ENCODE data around the gene HIPK2. TPM values are rescaled to one million over a fixed set of nuclear protein-coding genes. Genes with fewer than 3 reads are reported as not detected.

Gene HIPK2
- total and polyA plus RNA-seq, 2 experiments from 2014 or later = 18.2 to 22.9 TPM

GRCh38 chr7:139804571-139804970 is 26.8 kb upstream of the HIPK2 start:
- Histone ChIP-seq H3K27ac (no peak overlapping the region), H3K79me2 (no peaks in the 10 kb centered on the region), H3K9me3 (ENCODE audit: low read depth) (no peaks in the 10 kb centered on the region), H3K36me3 (replicated peaks; ENCODE audit: insufficient read depth, low read depth) (no peaks in the 10 kb centered on the region), H2AFZ (no peak overlapping the region), H3K4me3 (no peak overlapping the region), H3K4me2 (no peak overlapping the region), H4K20me1 (ENCODE audit: insufficient read depth, poor library complexity, severe bottlenecking) (no peaks in the 10 kb centered on the region), H3K27me3 (no peaks in the 10 kb centered on the region), H3K9me2 (replicated peaks; ENCODE audit: insufficient read depth) (no peaks in the 10 kb centered on the region), H3K4me1 (ENCODE audit: insufficient read depth) (no peaks in the 10 kb centered on the region)
- no peak for DNase-seq (ENCODE audit: low spot score)
- no peak for TF ChIP-seq CTCF (IDR thresholded peaks at IDR 0.05; ENCODE audit: poor library complexity)
- no peak for TF ChIP-seq EZH2 (IDR thresholded peaks at IDR 0.05; ENCODE audit: borderline replicate concordance)
- TF ChIP-seq EZH2phosphoT487 (IDR thresholded peaks at IDR 0.05; ENCODE audit: low read depth, severe bottlenecking, unreplicated experiment) = no peak
- WGBS (ENCODE audit: low lambda C conversion rate, missing lambda C conversion rate) = 91% methylated on average over 1 of the region's 1 CpG

- H3K4me3 ChIP-seq = no peak overlapping the region
- H3K27me3 ChIP-seq = no peaks in the 10 kb centered on the region
- no peaks in the 10 kb centered on the region for H3K9me3 ChIP-seq (ENCODE audit: low read depth)
- no peak for DNase-seq (ENCODE audit: low spot score)
- peaks cover 3% of the 10 kb centered on the region for H4K20me1 ChIP-seq (ENCODE audit: insufficient read depth, poor library complexity, severe bottlenecking)
- H3K4me2 ChIP-seq = no peak overlapping the region
- 93% methylated on average over 2 of the region's 2 CpGs for WGBS (ENCODE audit: low lambda C conversion rate, missing lambda C conversion rate)
- H3K36me3 ChIP-seq (replicated peaks; ENCODE audit: insufficient read depth, low read depth) = no peaks in the 10 kb centered on the region
- H2AFZ ChIP-seq = no peak overlapping the region
- H3K79me2 ChIP-seq = no peaks in the 10 kb centered on the region
- no peak overlapping the region for H3K27ac ChIP-seq
- no peaks in the 10 kb centered on the region for H3K9me2 ChIP-seq (replicated peaks; ENCODE audit: insufficient read depth)
- TF ChIP-seq EZH2phosphoT487 (IDR thresholded peaks at IDR 0.05; ENCODE audit: low read depth, severe bottlenecking, unreplicated experiment) (no peak), CTCF (IDR thresholded peaks at IDR 0.05; ENCODE audit: poor library complexity) (no peak), EZH2 (IDR thresholded peaks at IDR 0.05; ENCODE audit: borderline replicate concordance) (no peak)
- no peaks in the 10 kb centered on the region for H3K4me1 ChIP-seq (ENCODE audit: insufficient read depth)
Observed at GRCh38 chr7:139799586-139799985, 21.8 kb upstream of the HIPK2 start.

- Histone ChIP-seq H3K27ac (no peak overlapping the region), H3K9me2 (replicated peaks; ENCODE audit: insufficient read depth) (no peaks in the 10 kb centered on the region), H3K27me3 (no peaks in the 10 kb centered on the region), H3K4me3 (no peak overlapping the region), H3K36me3 (replicated peaks; ENCODE audit: insufficient read depth, low read depth) (no peaks in the 10 kb centered on the region), H3K79me2 (no peaks in the 10 kb centered on the region), H4K20me1 (ENCODE audit: insufficient read depth, poor library complexity, severe bottlenecking) (peaks cover 3% of the 10 kb centered on the region), H2AFZ (no peak overlapping the region), H3K9me3 (ENCODE audit: low read depth) (no peaks in the 10 kb centered on the region), H3K4me2 (no peak overlapping the region), H3K4me1 (ENCODE audit: insufficient read depth) (no peaks in the 10 kb centered on the region)
- TF ChIP-seq CTCF (IDR thresholded peaks at IDR 0.05; ENCODE audit: poor library complexity) = no peak
- TF ChIP-seq EZH2phosphoT487 (IDR thresholded peaks at IDR 0.05; ENCODE audit: low read depth, severe bottlenecking, unreplicated experiment) = no peak
- no peak for TF ChIP-seq EZH2 (IDR thresholded peaks at IDR 0.05; ENCODE audit: borderline replicate concordance)
- WGBS (ENCODE audit: low lambda C conversion rate, missing lambda C conversion rate) = 96% methylated on average over 4 of the region's 4 CpGs
- DNase-seq (ENCODE audit: low spot score) = no peak
Observed at GRCh38 chr7:139798892-139799291, 21.1 kb upstream of the HIPK2 start.

GRCh38 chr7:139798221-139798620 is 20.4 kb upstream of the HIPK2 start:
- H3K4me3 ChIP-seq = no peak overlapping the region
- H3K27ac ChIP-seq = no peak overlapping the region
- no peaks in the 10 kb centered on the region for H3K36me3 ChIP-seq (replicated peaks; ENCODE audit: insufficient read depth, low read depth)
- no peak overlapping the region for H3K4me2 ChIP-seq
- 74% methylated on average over 10 of the region's 10 CpGs for WGBS (ENCODE audit: low lambda C conversion rate, missing lambda C conversion rate)
- no peaks in the 10 kb centered on the region for H3K4me1 ChIP-seq (ENCODE audit: insufficient read depth)
- peaks cover 3% of the 10 kb centered on the region for H4K20me1 ChIP-seq (ENCODE audit: insufficient read depth, poor library complexity, severe bottlenecking)
- H2AFZ ChIP-seq = no peak overlapping the region
- no peak for DNase-seq (ENCODE audit: low spot score)
- H3K79me2 ChIP-seq = no peaks in the 10 kb centered on the region
- no peaks in the 10 kb centered on the region for H3K27me3 ChIP-seq
- no peaks in the 10 kb centered on the region for H3K9me3 ChIP-seq (ENCODE audit: low read depth)
- no peaks in the 10 kb centered on the region for H3K9me2 ChIP-seq (replicated peaks; ENCODE audit: insufficient read depth)
- TF ChIP-seq EZH2phosphoT487 (IDR thresholded peaks at IDR 0.05; ENCODE audit: low read depth, severe bottlenecking, unreplicated experiment) = no peak
- no peak for TF ChIP-seq CTCF (IDR thresholded peaks at IDR 0.05; ENCODE audit: poor library complexity)
- no peak for TF ChIP-seq EZH2 (IDR thresholded peaks at IDR 0.05; ENCODE audit: borderline replicate concordance)

All from hepatocyte (in vitro differentiated cells).